ENCODE results near the gene RPGRIP1L.

Gene RPGRIP1L

GRCh38 chr16:53736297-53736696, 32.6 kb upstream of the RPGRIP1L start:
- Histone ChIP-seq H3K4me2 (ENCODE audit: low read length) (no peak overlapping the region), H3K27me3 (ENCODE audit: control insufficient read depth, insufficient read depth, low read length) (no peaks in the 10 kb centered on the region), H3K9ac (ENCODE audit: low read depth, low read length) (no peak overlapping the region), H3K4me3 (ENCODE audit: low read length) (no peak overlapping the region), H3K4me1 (ENCODE audit: control insufficient read depth, insufficient read depth, low read length) (no peaks in the 10 kb centered on the region), H3K9me3 (replicated peaks; ENCODE audit: low read length) (no peaks in the 10 kb centered on the region), H3K36me3 (ENCODE audit: insufficient read depth, low read length) (no peaks in the 10 kb centered on the region)

GRCh38 chr16:53734908-53735307, 31.2 kb upstream of the RPGRIP1L start:
- no peaks in the 10 kb centered on the region for H3K36me3 ChIP-seq (ENCODE audit: insufficient read depth, low read length)
- H3K9me3 ChIP-seq (replicated peaks; ENCODE audit: low read length): no peaks in the 10 kb centered on the region
- no peak overlapping the region for H3K4me3 ChIP-seq (ENCODE audit: low read length)
- no peaks in the 10 kb centered on the region for H3K4me1 ChIP-seq (ENCODE audit: control insufficient read depth, insufficient read depth, low read length)
- H3K27me3 ChIP-seq (ENCODE audit: control insufficient read depth, insufficient read depth, low read length): no peaks in the 10 kb centered on the region
- H3K9ac ChIP-seq (ENCODE audit: low read depth, low read length): no peak overlapping the region
- no peak overlapping the region for H3K4me2 ChIP-seq (ENCODE audit: low read length)

- no peaks in the 10 kb centered on the region for H3K9me3 ChIP-seq (replicated peaks; ENCODE audit: low read length)
- no peak overlapping the region for H3K9ac ChIP-seq (ENCODE audit: low read depth, low read length)
- H3K4me3 ChIP-seq (ENCODE audit: low read length): no peak overlapping the region
- H3K27me3 ChIP-seq (ENCODE audit: control insufficient read depth, insufficient read depth, low read length): no peaks in the 10 kb centered on the region
- H3K36me3 ChIP-seq (ENCODE audit: insufficient read depth, low read length): no peaks in the 10 kb centered on the region
- no peak overlapping the region for H3K4me2 ChIP-seq (ENCODE audit: low read length)
- no peaks in the 10 kb centered on the region for H3K4me1 ChIP-seq (ENCODE audit: control insufficient read depth, insufficient read depth, low read length)
Observed at GRCh38 chr16:53732296-53732929, 28.8 kb upstream of the RPGRIP1L start.

- H3K27me3 ChIP-seq (ENCODE audit: control insufficient read depth, insufficient read depth, low read length): no peaks in the 10 kb centered on the region
- no peaks in the 10 kb centered on the region for H3K9me3 ChIP-seq (replicated peaks; ENCODE audit: low read length)
- peaks cover 7% of the 10 kb centered on the region for H3K4me1 ChIP-seq (ENCODE audit: control insufficient read depth, insufficient read depth, low read length)
- H3K36me3 ChIP-seq (ENCODE audit: insufficient read depth, low read length): no peaks in the 10 kb centered on the region
- no peak overlapping the region for H3K9ac ChIP-seq (ENCODE audit: low read depth, low read length)
- no peak overlapping the region for H3K4me3 ChIP-seq (ENCODE audit: low read length)
- H3K4me2 ChIP-seq (ENCODE audit: low read length): no peak overlapping the region
Observed at GRCh38 chr16:53730693-53731092, 27.0 kb upstream of the RPGRIP1L start.

GRCh38 chr16:53726625-53727024, 23.0 kb upstream of the RPGRIP1L start:
- no peaks in the 10 kb centered on the region for H3K36me3 ChIP-seq (ENCODE audit: insufficient read depth, low read length)
- no peak overlapping the region for H3K4me2 ChIP-seq (ENCODE audit: low read length)
- H3K27me3 ChIP-seq (ENCODE audit: control insufficient read depth, insufficient read depth, low read length): no peaks in the 10 kb centered on the region
- H3K9me3 ChIP-seq (replicated peaks; ENCODE audit: low read length): no peaks in the 10 kb centered on the region
- no peak overlapping the region for H3K9ac ChIP-seq (ENCODE audit: low read depth, low read length)
- H3K4me3 ChIP-seq (ENCODE audit: low read length): no peak overlapping the region
- peaks cover 10% of the 10 kb centered on the region for H3K4me1 ChIP-seq (ENCODE audit: control insufficient read depth, insufficient read depth, low read length)

GRCh38 chr16:53721017-53721416, 17.4 kb upstream of the RPGRIP1L start:
- H3K27me3 ChIP-seq (ENCODE audit: control insufficient read depth, insufficient read depth, low read length): no peaks in the 10 kb centered on the region
- H3K4me2 ChIP-seq (ENCODE audit: low read length): no peak overlapping the region
- peaks cover 4% of the 10 kb centered on the region for H3K4me1 ChIP-seq (ENCODE audit: control insufficient read depth, insufficient read depth, low read length)
- no peak overlapping the region for H3K9ac ChIP-seq (ENCODE audit: low read depth, low read length)
- no peak overlapping the region for H3K4me3 ChIP-seq (ENCODE audit: low read length)
- no peaks in the 10 kb centered on the region for H3K36me3 ChIP-seq (ENCODE audit: insufficient read depth, low read length)
- H3K9me3 ChIP-seq (replicated peaks; ENCODE audit: low read length): no peaks in the 10 kb centered on the region

GRCh38 chr16:53717577-53717976, 13.9 kb upstream of the RPGRIP1L start:
- H3K27me3 ChIP-seq (ENCODE audit: control insufficient read depth, insufficient read depth, low read length): no peaks in the 10 kb centered on the region
- no peak overlapping the region for H3K4me3 ChIP-seq (ENCODE audit: low read length)
- H3K9me3 ChIP-seq (replicated peaks; ENCODE audit: low read length): no peaks in the 10 kb centered on the region
- no peak overlapping the region for H3K4me2 ChIP-seq (ENCODE audit: low read length)
- H3K4me1 ChIP-seq (ENCODE audit: control insufficient read depth, insufficient read depth, low read length): peaks cover 14% of the 10 kb centered on the region
- H3K9ac ChIP-seq (ENCODE audit: low read depth, low read length): no peak overlapping the region
- no peaks in the 10 kb centered on the region for H3K36me3 ChIP-seq (ENCODE audit: insufficient read depth, low read length)

- H3K4me3 ChIP-seq (ENCODE audit: low read length): no peak overlapping the region
- H3K4me2 ChIP-seq (ENCODE audit: low read length): peak overlapping the region; percentile 37
- no peaks in the 10 kb centered on the region for H3K36me3 ChIP-seq (ENCODE audit: insufficient read depth, low read length)
- H3K27me3 ChIP-seq (ENCODE audit: control insufficient read depth, insufficient read depth, low read length): no peaks in the 10 kb centered on the region
- no peak overlapping the region for H3K9ac ChIP-seq (ENCODE audit: low read depth, low read length)
- H3K4me1 ChIP-seq (ENCODE audit: control insufficient read depth, insufficient read depth, low read length): peaks cover 14% of the 10 kb centered on the region
- no peaks in the 10 kb centered on the region for H3K9me3 ChIP-seq (replicated peaks; ENCODE audit: low read length)
Observed at GRCh38 chr16:53715023-53715384, 11.3 kb upstream of the RPGRIP1L start.

- Histone ChIP-seq H3K4me3 (ENCODE audit: low read length) (no peak overlapping the region), H3K4me2 (ENCODE audit: low read length) (peak overlapping the region; percentile 37), H3K9me3 (replicated peaks; ENCODE audit: low read length) (no peaks in the 10 kb centered on the region), H3K4me1 (ENCODE audit: control insufficient read depth, insufficient read depth, low read length) (peaks cover 14% of the 10 kb centered on the region), H3K27me3 (ENCODE audit: control insufficient read depth, insufficient read depth, low read length) (no peaks in the 10 kb centered on the region), H3K9ac (ENCODE audit: low read depth, low read length) (no peak overlapping the region), H3K36me3 (ENCODE audit: insufficient read depth, low read length) (no peaks in the 10 kb centered on the region)
Observed at GRCh38 chr16:53714205-53715022, 10.8 kb upstream of the RPGRIP1L start.

GRCh38 chr16:53713403-53714204, 9.9 kb upstream of the RPGRIP1L start:
- Histone ChIP-seq H3K36me3 (ENCODE audit: insufficient read depth, low read length) (no peaks in the 10 kb centered on the region), H3K9me3 (replicated peaks; ENCODE audit: low read length) (no peaks in the 10 kb centered on the region), H3K4me1 (ENCODE audit: control insufficient read depth, insufficient read depth, low read length) (peaks cover 14% of the 10 kb centered on the region), H3K4me3 (ENCODE audit: low read length) (no peak overlapping the region), H3K4me2 (ENCODE audit: low read length) (no peak overlapping the region), H3K9ac (ENCODE audit: low read depth, low read length) (no peak overlapping the region), H3K27me3 (ENCODE audit: control insufficient read depth, insufficient read depth, low read length) (no peaks in the 10 kb centered on the region)

GRCh38 chr16:53712065-53712464, 8.4 kb upstream of the RPGRIP1L start:
- Histone ChIP-seq H3K9ac (ENCODE audit: low read depth, low read length) (no peak overlapping the region), H3K4me2 (ENCODE audit: low read length) (no peak overlapping the region), H3K9me3 (replicated peaks; ENCODE audit: low read length) (no peaks in the 10 kb centered on the region), H3K36me3 (ENCODE audit: insufficient read depth, low read length) (no peaks in the 10 kb centered on the region), H3K4me3 (ENCODE audit: low read length) (no peak overlapping the region), H3K4me1 (ENCODE audit: control insufficient read depth, insufficient read depth, low read length) (peaks cover 14% of the 10 kb centered on the region), H3K27me3 (ENCODE audit: control insufficient read depth, insufficient read depth, low read length) (no peaks in the 10 kb centered on the region)

All from skeletal muscle satellite cell (primary cell).